Fibroblast of lung (primary cell): ENCODE data around the gene TCFL5. TPM values are rescaled to one million over a fixed set of nuclear protein-coding genes. Genes with fewer than 3 reads are reported as not detected.

Experiments
- DNase-seq, 2 donors: peaks; one replicate each; pipeline versions ENCODE4 v3.0.0 to v3.0.0-alpha.2; 2010; ENCODE audit warnings: low read depth in 2 of 2
- H2AFZ ChIP-seq: 2 replicates; pipeline ENCODE4 v1.5.1; 2012; ENCODE audit warnings: low read length, control low read depth, inconsistent platforms
- H3K27ac ChIP-seq: 2 replicates; pipeline ENCODE4 v1.5.1; 2011; ENCODE audit warnings: low read length, control low read depth; ENCODE audit not compliant: insufficient read depth
- H3K27me3 ChIP-seq: 2 replicates; pipeline ENCODE4 v1.5.1; 2011; ENCODE audit warnings: mild to moderate bottlenecking, low read length; ENCODE audit not compliant: control insufficient read depth, insufficient read depth
- H3K36me3 ChIP-seq: 2 replicates; pipeline ENCODE4 v1.5.1; 2011; ENCODE audit warnings: low read length; ENCODE audit not compliant: control insufficient read depth, insufficient read depth
- H3K4me1 ChIP-seq: 2 replicates; pipeline ENCODE4 v1.5.1; 2011; ENCODE audit warnings: low read length; ENCODE audit not compliant: control insufficient read depth, insufficient read depth; ENCODE audit errors: extremely low read depth
- H3K4me2 ChIP-seq: 2 replicates; pipeline ENCODE4 v1.5.1; 2011; ENCODE audit warnings: low read length, control low read depth; ENCODE audit not compliant: insufficient read depth; ENCODE audit errors: extremely low read depth
- H3K4me3 ChIP-seq, 4 experiments: fragments of 200-600 bp in 1 of 4; sonication (generic) in 1 of 4; replicated peaks in 1 of 4; 2 replicates each; pipeline ENCODE4 v1.5.1; 2011 to 2016; ENCODE audit warnings: low read length in 4 of 4, low read depth in 3 of 4, mild to moderate bottlenecking in 3 of 4, control low read depth in 2 of 4, inconsistent platforms in 1 of 4, mixed read lengths in 1 of 4; ENCODE audit not compliant: insufficient read depth in 1 of 4; ENCODE audit errors: control extremely low read depth in 1 of 4
- H3K79me2 ChIP-seq: 2 replicates; pipeline ENCODE4 v1.5.1; 2012; ENCODE audit warnings: mild to moderate bottlenecking, low read length, inconsistent platforms; ENCODE audit not compliant: control insufficient read depth, insufficient read depth
- H3K9ac ChIP-seq: 2 replicates; pipeline ENCODE4 v1.5.1; 2011; ENCODE audit warnings: mild to moderate bottlenecking, low read length, control low read depth; ENCODE audit not compliant: insufficient read depth
- H3K9me3 ChIP-seq: 2 replicates; pipeline ENCODE4 v1.5.1; 2012; ENCODE audit warnings: low read depth, low read length; ENCODE audit not compliant: control insufficient read depth, insufficient read depth
- H4K20me1 ChIP-seq: 2 replicates; pipeline ENCODE4 v1.5.1; 2011; ENCODE audit warnings: low read length; ENCODE audit not compliant: control insufficient read depth, insufficient read depth; ENCODE audit errors: extremely low read depth
- CTCF ChIP-seq, 2 donors: IDR thresholded peaks in 1 of 2; conservative IDR thresholded peaks in 1 of 2; 1 replicate in 1 of 2; 2 replicates in 1 of 2; pipeline ENCODE4 v1.5.1; 2011 to 2012; ENCODE audit warnings: low read length in 2 of 2, control low read depth in 1 of 2, inconsistent platforms in 1 of 2, low read depth in 1 of 2, mild to moderate bottlenecking in 1 of 2
- EZH2 ChIP-seq: IDR thresholded peaks from 2 replicates; pipeline ENCODE4 v1.5.1; 2012; ENCODE audit warnings: low read length, control low read depth, mild to moderate bottlenecking; ENCODE audit errors: missing control alignments
- polyA plus RNA-seq, 2 donors: library from polyadenylated mRNA; depleted of rRNA in 1 of 2; stranded (reverse) in 1 of 2; unstranded in 1 of 2; fragments of >200 nt; gene quantifications; 2 replicates each; pipeline ENCODE4 v1.2.1, GENCODE V29; 2011 to 2012; ENCODE audit warnings: missing spikeins in 1 of 2
- total RNA-seq: library from RNA; depleted of rRNA; stranded (reverse); fragments of >200 nt; gene quantifications from 2 replicates; pipeline ENCODE4 v1.2.1, GENCODE V29; 2014

TCFL5 gene
- total and polyA plus RNA-seq, 2 donors (not counting 1 experiment from before 2014, with no cell fraction given): 9.8 to 13.7 TPM

GRCh38 chr20:62791301-62792181 lies 70.1 kb downstream of the TCFL5 start:
- no peak for TF ChIP-seq EZH2
- peak; percentile 84 to 93 for TF ChIP-seq CTCF (conservative IDR thresholded peaks at IDR 0.05 in 1 of 2, IDR thresholded peaks at IDR 0.05 in 1 of 2; ENCODE audit: low read depth in 1 of 2, low read length in 2 of 2)
- no peaks in the 10 kb centered on the region for H3K79me2 ChIP-seq
- no peaks in the 10 kb centered on the region for H3K9me3 ChIP-seq
- H2AFZ ChIP-seq: no peak overlapping the region
- DNase-seq: peak; percentile 81 to 92
- no peak overlapping the region for H3K9ac ChIP-seq
- no peaks in the 10 kb centered on the region for H3K36me3 ChIP-seq
- peak overlapping the region; percentile 37 for H3K4me2 ChIP-seq
- peaks cover 21% of the 10 kb centered on the region for H3K4me1 ChIP-seq
- no peaks in the 10 kb centered on the region for H4K20me1 ChIP-seq
- H3K4me3 ChIP-seq: no peak overlapping the region
- H3K27ac ChIP-seq: peak overlapping the region; percentile 60
- H3K27me3 ChIP-seq: peaks cover 10% of the 10 kb centered on the region

Other genes with a start within 250 kb of the TCFL5 start
- 0.26 and 0.50 TPM in 2 replicates for gene SLCO4A1, start 219.3 kb downstream of the TCFL5 start, total RNA-seq
- gene SLCO4A1, start 219.3 kb downstream of the TCFL5 start, polyA plus RNA-seq: 0.84 TPM in 1 of 2 replicates, not detected in the other
- gene NTSR1, start 153.0 kb downstream of the TCFL5 start, total RNA-seq: under 0.01 and 0.33 TPM in 2 replicates
- gene NTSR1, start 153.0 kb downstream of the TCFL5 start, polyA plus RNA-seq: 0.05 and 8.1 TPM in 2 replicates
- 18.5 and 20.3 TPM in 2 replicates for gene MRGBP, start 65.3 kb downstream of the TCFL5 start, total RNA-seq
- gene MRGBP, start 65.3 kb downstream of the TCFL5 start, polyA plus RNA-seq: 13.1 and 15.2 TPM in 2 replicates
- gene OGFR, start 57.0 kb downstream of the TCFL5 start, total RNA-seq: 30.8 and 34.0 TPM in 2 replicates
- gene OGFR, start 57.0 kb downstream of the TCFL5 start, polyA plus RNA-seq: 19.7 and 25.9 TPM in 2 replicates
- gene COL9A3, start 44.8 kb downstream of the TCFL5 start, total RNA-seq: 0.17 and 1.3 TPM in 2 replicates
- gene COL9A3, start 44.8 kb downstream of the TCFL5 start, polyA plus RNA-seq: 0.17 and 0.59 TPM in 2 replicates
- 27.7 and 33.2 TPM in 2 replicates for gene DIDO1, start 64.7 kb upstream of the TCFL5 start, total RNA-seq
- gene DIDO1, start 64.7 kb upstream of the TCFL5 start, polyA plus RNA-seq: 25.9 and 28.8 TPM in 2 replicates
- gene GID8, start 76.3 kb upstream of the TCFL5 start, total RNA-seq: 33.9 and 38.8 TPM in 2 replicates
- 23.0 and 25.5 TPM in 2 replicates for gene GID8, start 76.3 kb upstream of the TCFL5 start, polyA plus RNA-seq
- gene SLC17A9, start 90.9 kb upstream of the TCFL5 start, total RNA-seq: 3.3 and 6.4 TPM in 2 replicates
- 3.4 and 6.8 TPM in 2 replicates for gene SLC17A9, start 90.9 kb upstream of the TCFL5 start, polyA plus RNA-seq
- gene BHLHE23, start 145.1 kb upstream of the TCFL5 start, total RNA-seq: not detected in 2 replicates
- not detected in 2 replicates for gene BHLHE23, start 145.1 kb upstream of the TCFL5 start, polyA plus RNA-seq